Skeletal muscle satellite cell (primary cell): ENCODE measurements around the gene ADAMTSL2.

Experiments
- H3K27me3 ChIP-seq: 2 replicates; pipeline ENCODE4 v1.7.0; 2013; ENCODE audit warnings: low read length; ENCODE audit not compliant: control insufficient read depth, insufficient read depth
- H3K36me3 ChIP-seq: 2 replicates; pipeline ENCODE4 v1.7.0; 2013; ENCODE audit warnings: mild to moderate bottlenecking, control low read depth, low read length; ENCODE audit not compliant: insufficient read depth
- H3K4me1 ChIP-seq: 2 replicates; pipeline ENCODE4 v1.7.0; 2013; ENCODE audit warnings: low read length; ENCODE audit not compliant: control insufficient read depth, insufficient read depth
- H3K4me2 ChIP-seq: 2 replicates; pipeline ENCODE4 v1.7.0; 2013; ENCODE audit warnings: mild to moderate bottlenecking, low read length
- H3K4me3 ChIP-seq: 2 replicates; pipeline ENCODE4 v1.7.0; 2013; ENCODE audit warnings: low read length
- H3K9ac ChIP-seq: 2 replicates; pipeline ENCODE4 v1.7.0; 2013; ENCODE audit warnings: mild to moderate bottlenecking, low read depth, low read length, moderate library complexity
- H3K9me3 ChIP-seq: replicated peaks from 2 replicates; pipeline ENCODE4 v1.7.0; 2013; ENCODE audit warnings: mild to moderate bottlenecking, control low read depth, low read length

ADAMTSL2 gene

GRCh38 chr9:133575186-133576030 is 40.9 kb downstream of the ADAMTSL2 start:
- Histone ChIP-seq H3K9ac (no peak overlapping the region), H3K4me3 (no peak overlapping the region), H3K4me2 (no peak overlapping the region), H3K36me3 (no peaks in the 10 kb centered on the region), H3K9me3 (no peaks in the 10 kb centered on the region), H3K4me1 (no peaks in the 10 kb centered on the region), H3K27me3 (peaks cover 69% of the 10 kb centered on the region)

GRCh38 chr9:133576031-133576874 is 41.7 kb downstream of the ADAMTSL2 start:
- no peaks in the 10 kb centered on the region for H3K9me3 ChIP-seq
- no peaks in the 10 kb centered on the region for H3K4me1 ChIP-seq
- no peak overlapping the region for H3K9ac ChIP-seq
- H3K27me3 ChIP-seq = peaks cover 69% of the 10 kb centered on the region
- no peaks in the 10 kb centered on the region for H3K36me3 ChIP-seq
- no peak overlapping the region for H3K4me3 ChIP-seq
- no peak overlapping the region for H3K4me2 ChIP-seq

- no peaks in the 10 kb centered on the region for H3K36me3 ChIP-seq
- no peaks in the 10 kb centered on the region for H3K4me1 ChIP-seq
- H3K4me3 ChIP-seq = no peak overlapping the region
- peaks cover 69% of the 10 kb centered on the region for H3K27me3 ChIP-seq
- H3K9ac ChIP-seq = no peak overlapping the region
- no peak overlapping the region for H3K4me2 ChIP-seq
- no peaks in the 10 kb centered on the region for H3K9me3 ChIP-seq
Measured at GRCh38 chr9:133576875-133577736, 42.6 kb downstream of the ADAMTSL2 start.

GRCh38 chr9:133577737-133578112 is 43.2 kb downstream of the ADAMTSL2 start:
- H3K4me1 ChIP-seq = no peaks in the 10 kb centered on the region
- H3K27me3 ChIP-seq = peaks cover 69% of the 10 kb centered on the region
- H3K4me3 ChIP-seq = no peak overlapping the region
- no peaks in the 10 kb centered on the region for H3K9me3 ChIP-seq
- H3K36me3 ChIP-seq = no peaks in the 10 kb centered on the region
- no peak overlapping the region for H3K9ac ChIP-seq
- no peak overlapping the region for H3K4me2 ChIP-seq

- H3K27me3 ChIP-seq = peaks cover 69% of the 10 kb centered on the region
- H3K9me3 ChIP-seq = no peaks in the 10 kb centered on the region
- no peak overlapping the region for H3K9ac ChIP-seq
- H3K36me3 ChIP-seq = no peaks in the 10 kb centered on the region
- H3K4me1 ChIP-seq = no peaks in the 10 kb centered on the region
- no peak overlapping the region for H3K4me2 ChIP-seq
- no peak overlapping the region for H3K4me3 ChIP-seq
Measured at GRCh38 chr9:133578524-133579441, 44.3 kb downstream of the ADAMTSL2 start.

- no peaks in the 10 kb centered on the region for H3K9me3 ChIP-seq
- no peak overlapping the region for H3K4me2 ChIP-seq
- no peaks in the 10 kb centered on the region for H3K36me3 ChIP-seq
- H3K9ac ChIP-seq = no peak overlapping the region
- H3K4me1 ChIP-seq = no peaks in the 10 kb centered on the region
- H3K27me3 ChIP-seq = peaks cover 69% of the 10 kb centered on the region
- H3K4me3 ChIP-seq = no peak overlapping the region
Measured at GRCh38 chr9:133579601-133580418, 45.3 kb downstream of the ADAMTSL2 start.

- Histone ChIP-seq H3K4me1 (no peaks in the 10 kb centered on the region), H3K27me3 (peaks cover 73% of the 10 kb centered on the region), H3K36me3 (no peaks in the 10 kb centered on the region), H3K4me2 (no peak overlapping the region), H3K9me3 (no peaks in the 10 kb centered on the region), H3K9ac (no peak overlapping the region), H3K4me3 (no peak overlapping the region)
Measured at GRCh38 chr9:133580419-133580738, 45.9 kb downstream of the ADAMTSL2 start.

- H3K9me3 ChIP-seq = no peaks in the 10 kb centered on the region
- H3K4me3 ChIP-seq = no peak overlapping the region
- peaks cover 80% of the 10 kb centered on the region for H3K27me3 ChIP-seq
- no peaks in the 10 kb centered on the region for H3K4me1 ChIP-seq
- no peaks in the 10 kb centered on the region for H3K36me3 ChIP-seq
- no peak overlapping the region for H3K4me2 ChIP-seq
- H3K9ac ChIP-seq = no peak overlapping the region
Measured at GRCh38 chr9:133581011-133581410, 46.5 kb downstream of the ADAMTSL2 start.

- Histone ChIP-seq H3K36me3 (no peaks in the 10 kb centered on the region), H3K4me3 (no peak overlapping the region), H3K27me3 (peaks cover 80% of the 10 kb centered on the region), H3K4me1 (no peaks in the 10 kb centered on the region), H3K9ac (no peak overlapping the region), H3K9me3 (no peaks in the 10 kb centered on the region), H3K4me2 (no peak overlapping the region)
Measured at GRCh38 chr9:133581513-133582343, 47.2 kb downstream of the ADAMTSL2 start.
